HL-60 (cell line): Measurements from ENCODE around the gene FGL2.
A peak's percentile ranks its signal among the peaks of the same experiment; 100 is the strongest.

Source experiments
- DNase-seq, 2 experiments: peaks; one replicate each; pipeline ENCODE4 v3.0.0-alpha.2; 2010 to 2020; ENCODE audit warnings: low read depth in 1 of 2, low spot score in 1 of 2
- H3K27ac ChIP-seq: fragments of 250-450 bp; sonication (Bioruptor Pico); replicated peaks from 2 replicates; pipeline ENCODE4 v1.5.1; 2020; ENCODE audit warnings: mild to moderate bottlenecking, moderate library complexity
- H3K27me3 ChIP-seq: fragments of 250-450 bp; sonication (Bioruptor Pico); 2 replicates; pipeline ENCODE4 v1.5.1; 2021; ENCODE audit warnings: mild to moderate bottlenecking, moderate library complexity; ENCODE audit not compliant: insufficient read depth, poor library complexity, severe bottlenecking
- H3K4me3 ChIP-seq: replicated peaks from 2 replicates; pipeline ENCODE4 v1.5.1; 2011; ENCODE audit warnings: mild to moderate bottlenecking, control low read depth, low read length; ENCODE audit not compliant: insufficient read depth
- GABPA ChIP-seq: IDR thresholded peaks from 2 replicates; pipeline ENCODE4 v1.6.1; 2012; ENCODE audit warnings: low read depth
- POLR2AphosphoS5 ChIP-seq: IDR thresholded peaks from 2 replicates; pipeline ENCODE4 v1.6.1; 2012; ENCODE audit warnings: low read depth
- SPI1 ChIP-seq: IDR thresholded peaks from 2 replicates; pipeline ENCODE4 v1.6.1; 2012; ENCODE audit warnings: low read depth, mild to moderate bottlenecking, borderline replicate concordance
- TF ChIP-seq, protein P1 (sequence below): IDR thresholded peaks from one replicate; pipeline ENCODE4 v1.5.1; 2011; ENCODE audit warnings: low read length, control low read depth, inconsistent platforms; ENCODE audit not compliant: insufficient read depth
- TF ChIP-seq, protein P2 (sequence below): IDR thresholded peaks from 2 replicates; pipeline ENCODE4 v1.6.1; 2012; ENCODE audit warnings: low read depth; ENCODE audit not compliant: insufficient replicate concordance

FGL2 gene

DNA sequence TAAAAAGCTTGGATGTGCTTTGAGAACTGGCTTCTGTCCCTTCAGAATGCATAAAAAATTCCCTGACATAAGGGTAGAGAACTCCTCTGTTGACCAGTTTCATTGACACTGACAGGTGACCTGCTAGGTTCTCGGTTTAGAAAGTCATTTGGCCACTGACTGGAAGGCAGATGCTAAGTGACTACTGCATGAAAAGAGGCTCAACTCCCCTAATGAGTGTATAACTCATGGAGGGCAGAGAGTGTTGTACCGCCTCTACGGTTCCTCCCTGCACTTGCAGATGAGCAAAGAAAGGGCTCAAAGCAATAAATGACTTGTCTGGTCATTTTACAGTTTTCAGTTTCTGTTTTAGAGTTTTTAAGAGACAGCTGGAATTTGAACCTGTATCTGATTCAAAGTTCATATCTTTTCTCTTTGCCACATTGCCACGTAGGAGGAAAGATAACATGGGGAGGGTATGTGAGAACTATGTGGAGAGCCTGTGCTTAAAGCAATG is 2.9 kb upstream of the FGL2 start:
- DNase-seq: no peak
- no peak overlapping the region for H3K27ac ChIP-seq

DNA sequence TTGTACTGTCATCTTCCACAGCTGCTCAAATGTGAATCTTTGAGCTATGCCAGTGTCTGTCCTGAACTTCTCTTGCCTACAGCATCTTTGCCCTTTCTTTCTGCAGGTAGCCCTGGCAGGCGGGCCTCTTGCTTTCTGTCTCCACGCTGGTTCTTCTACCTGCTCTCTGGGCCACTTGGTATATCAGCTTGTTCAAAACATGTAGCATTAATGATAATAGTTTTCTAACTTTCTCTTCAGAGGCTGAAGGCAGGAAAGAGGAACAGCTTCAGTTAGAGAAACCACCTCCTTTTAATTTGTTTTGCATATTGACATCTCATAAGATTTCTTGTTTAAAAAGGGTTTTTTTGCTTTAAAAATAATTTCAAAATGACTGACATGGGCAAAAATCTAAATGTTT is 923 bp upstream of the FGL2 start:
- Histone ChIP-seq H3K27me3 (no peaks in the 10 kb centered on the region), H3K27ac (peak overlapping the region; percentile 56), H3K4me3 (no peak overlapping the region)
- TF ChIP-seq SPI1: peak; percentile 73
- TF ChIP-seq, protein P1, sequence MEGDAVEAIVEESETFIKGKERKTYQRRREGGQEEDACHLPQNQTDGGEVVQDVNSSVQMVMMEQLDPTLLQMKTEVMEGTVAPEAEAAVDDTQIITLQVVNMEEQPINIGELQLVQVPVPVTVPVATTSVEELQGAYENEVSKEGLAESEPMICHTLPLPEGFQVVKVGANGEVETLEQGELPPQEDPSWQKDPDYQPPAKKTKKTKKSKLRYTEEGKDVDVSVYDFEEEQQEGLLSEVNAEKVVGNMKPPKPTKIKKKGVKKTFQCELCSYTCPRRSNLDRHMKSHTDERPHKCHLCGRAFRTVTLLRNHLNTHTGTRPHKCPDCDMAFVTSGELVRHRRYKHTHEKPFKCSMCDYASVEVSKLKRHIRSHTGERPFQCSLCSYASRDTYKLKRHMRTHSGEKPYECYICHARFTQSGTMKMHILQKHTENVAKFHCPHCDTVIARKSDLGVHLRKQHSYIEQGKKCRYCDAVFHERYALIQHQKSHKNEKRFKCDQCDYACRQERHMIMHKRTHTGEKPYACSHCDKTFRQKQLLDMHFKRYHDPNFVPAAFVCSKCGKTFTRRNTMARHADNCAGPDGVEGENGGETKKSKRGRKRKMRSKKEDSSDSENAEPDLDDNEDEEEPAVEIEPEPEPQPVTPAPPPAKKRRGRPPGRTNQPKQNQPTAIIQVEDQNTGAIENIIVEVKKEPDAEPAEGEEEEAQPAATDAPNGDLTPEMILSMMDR: no peak
- no peak for DNase-seq

More for the DNA sequence above, 2.9 kb upstream of the FGL2 start:
- Histone ChIP-seq H3K4me3 (no peak overlapping the region), H3K27me3 (no peaks in the 10 kb centered on the region)
- TF ChIP-seq SPI1 (no peak), GABPA (no peak), POLR2AphosphoS5 (no peak)
- TF ChIP-seq, protein P2, sequence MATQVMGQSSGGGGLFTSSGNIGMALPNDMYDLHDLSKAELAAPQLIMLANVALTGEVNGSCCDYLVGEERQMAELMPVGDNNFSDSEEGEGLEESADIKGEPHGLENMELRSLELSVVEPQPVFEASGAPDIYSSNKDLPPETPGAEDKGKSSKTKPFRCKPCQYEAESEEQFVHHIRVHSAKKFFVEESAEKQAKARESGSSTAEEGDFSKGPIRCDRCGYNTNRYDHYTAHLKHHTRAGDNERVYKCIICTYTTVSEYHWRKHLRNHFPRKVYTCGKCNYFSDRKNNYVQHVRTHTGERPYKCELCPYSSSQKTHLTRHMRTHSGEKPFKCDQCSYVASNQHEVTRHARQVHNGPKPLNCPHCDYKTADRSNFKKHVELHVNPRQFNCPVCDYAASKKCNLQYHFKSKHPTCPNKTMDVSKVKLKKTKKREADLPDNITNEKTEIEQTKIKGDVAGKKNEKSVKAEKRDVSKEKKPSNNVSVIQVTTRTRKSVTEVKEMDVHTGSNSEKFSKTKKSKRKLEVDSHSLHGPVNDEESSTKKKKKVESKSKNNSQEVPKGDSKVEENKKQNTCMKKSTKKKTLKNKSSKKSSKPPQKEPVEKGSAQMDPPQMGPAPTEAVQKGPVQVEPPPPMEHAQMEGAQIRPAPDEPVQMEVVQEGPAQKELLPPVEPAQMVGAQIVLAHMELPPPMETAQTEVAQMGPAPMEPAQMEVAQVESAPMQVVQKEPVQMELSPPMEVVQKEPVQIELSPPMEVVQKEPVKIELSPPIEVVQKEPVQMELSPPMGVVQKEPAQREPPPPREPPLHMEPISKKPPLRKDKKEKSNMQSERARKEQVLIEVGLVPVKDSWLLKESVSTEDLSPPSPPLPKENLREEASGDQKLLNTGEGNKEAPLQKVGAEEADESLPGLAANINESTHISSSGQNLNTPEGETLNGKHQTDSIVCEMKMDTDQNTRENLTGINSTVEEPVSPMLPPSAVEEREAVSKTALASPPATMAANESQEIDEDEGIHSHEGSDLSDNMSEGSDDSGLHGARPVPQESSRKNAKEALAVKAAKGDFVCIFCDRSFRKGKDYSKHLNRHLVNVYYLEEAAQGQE: no peak
- TF ChIP-seq, protein P1: no peak

DNA sequence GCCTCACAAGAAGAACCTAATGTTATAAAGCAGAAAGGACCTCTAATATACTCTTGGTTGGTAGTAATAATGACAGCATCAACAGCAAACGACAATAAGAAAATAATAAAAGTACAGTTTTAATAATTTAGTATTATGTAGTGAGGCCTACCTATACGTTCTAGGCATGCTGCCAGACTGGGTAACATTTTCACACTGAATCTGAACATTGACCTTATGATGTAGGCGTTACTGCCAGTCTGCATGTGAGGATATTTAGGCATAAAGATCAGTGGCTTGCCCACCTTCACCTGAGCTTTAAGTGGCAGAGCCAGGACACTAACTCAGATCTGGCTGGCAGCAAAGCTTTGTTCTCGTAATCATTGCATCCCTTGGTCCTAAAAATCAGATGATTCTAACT is 2.5 kb downstream of the FGL2 start:
- DNase-seq: no peak
- Histone ChIP-seq H3K4me3 (peak overlapping the region; percentile 50), H3K27ac (peak overlapping the region; percentile 21), H3K27me3 (no peaks in the 10 kb centered on the region)
- TF ChIP-seq SPI1 (no peak), POLR2AphosphoS5 (no peak), GABPA (no peak)
- TF ChIP-seq, protein P2: no peak
- TF ChIP-seq, protein P1: no peak
